Activated CD4-positive, alpha-beta T cell treated with anti-CD3 and anti-CD28 coated beads, Interleukin-2, amount 50 U/mL, for 1 hour (primary cell): ENCODE results near the gene COPS6.
"Not testable (repeated sequence)": the region's sequence is repeated elsewhere in the genome, so short reads cannot be mapped to it uniquely, and the experiment has no call there.

Experiments
- DNase-seq: peaks from one replicate; pipeline ENCODE4 v3.0.0-alpha.2; 2020

The COPS6 gene

DNA sequence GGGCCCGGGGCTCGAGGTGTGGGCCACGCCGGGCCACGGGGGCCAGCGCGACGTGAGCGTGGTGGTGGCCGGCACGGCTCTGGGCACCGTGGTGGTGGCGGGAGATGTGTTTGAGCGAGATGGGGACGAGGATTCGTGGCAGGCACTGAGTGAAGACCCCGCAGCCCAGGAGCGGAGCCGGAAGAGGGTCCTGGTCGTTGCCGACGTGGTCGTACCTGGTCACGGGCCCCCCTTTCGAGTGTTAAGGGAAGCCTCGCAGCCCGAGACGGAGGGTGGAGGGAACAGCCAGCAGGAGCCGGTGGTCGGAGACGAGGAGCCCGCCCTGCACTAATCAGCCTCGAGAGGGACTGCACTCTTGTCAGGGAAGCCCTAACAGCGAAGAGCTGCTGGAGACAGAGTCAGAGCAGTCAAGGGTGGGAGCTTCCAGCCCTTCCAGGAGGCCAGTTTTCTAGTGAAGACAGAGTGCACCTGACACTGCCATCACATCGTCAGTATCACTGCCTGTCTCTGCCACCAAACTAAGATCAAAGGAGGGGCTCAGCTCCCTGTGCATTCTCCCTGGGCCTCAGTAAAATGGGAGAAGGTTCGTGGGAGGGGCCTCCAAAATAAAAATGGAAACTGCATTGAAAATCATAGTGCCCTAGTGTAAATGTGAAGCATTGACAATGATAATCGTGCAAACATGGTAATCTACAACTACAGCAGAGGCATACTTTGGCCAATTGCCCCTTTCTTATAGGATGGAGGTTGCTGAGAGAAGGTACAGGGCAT, 39.3 kb downstream of the COPS6 start:
- peak; percentile 22 for DNase-seq

DNA sequence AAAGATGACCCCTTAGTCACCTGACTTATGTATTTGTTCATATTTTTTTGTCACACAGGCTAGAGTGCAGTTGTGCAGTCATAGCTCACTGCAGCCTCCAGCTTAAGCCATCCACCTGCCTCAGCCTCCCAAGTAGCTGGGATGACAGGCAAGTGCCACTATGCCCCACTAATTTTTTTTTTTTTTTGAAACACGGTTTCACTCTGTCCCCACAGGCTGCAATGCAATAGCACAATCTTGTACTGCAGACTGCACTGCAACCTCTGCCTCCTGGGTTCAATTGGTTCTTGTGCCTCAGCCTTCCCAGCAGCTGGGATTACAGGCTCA, 39.8 kb downstream of the COPS6 start:
- DNase-seq = no peak

DNA sequence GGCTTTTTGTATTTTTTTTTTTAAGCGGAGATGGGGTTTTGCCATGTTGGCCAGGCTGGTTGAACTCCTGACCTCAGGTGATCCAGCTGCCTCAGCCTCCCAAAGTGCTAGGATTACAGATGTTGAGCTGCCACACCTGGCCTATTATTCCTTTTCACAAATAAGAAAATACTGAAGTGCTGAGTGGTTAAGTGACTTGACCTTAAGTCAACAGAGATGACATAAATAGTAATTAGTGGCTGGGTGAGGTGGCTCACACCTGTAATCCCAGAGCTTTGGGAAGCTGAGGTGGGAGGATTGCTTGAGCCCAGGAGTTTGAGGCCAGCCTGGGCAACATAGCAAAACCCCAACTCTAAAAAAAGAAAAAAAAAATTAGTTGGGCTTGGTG, 41.4 kb downstream of the COPS6 start:
- not testable (repeated sequence) for DNase-seq

DNA sequence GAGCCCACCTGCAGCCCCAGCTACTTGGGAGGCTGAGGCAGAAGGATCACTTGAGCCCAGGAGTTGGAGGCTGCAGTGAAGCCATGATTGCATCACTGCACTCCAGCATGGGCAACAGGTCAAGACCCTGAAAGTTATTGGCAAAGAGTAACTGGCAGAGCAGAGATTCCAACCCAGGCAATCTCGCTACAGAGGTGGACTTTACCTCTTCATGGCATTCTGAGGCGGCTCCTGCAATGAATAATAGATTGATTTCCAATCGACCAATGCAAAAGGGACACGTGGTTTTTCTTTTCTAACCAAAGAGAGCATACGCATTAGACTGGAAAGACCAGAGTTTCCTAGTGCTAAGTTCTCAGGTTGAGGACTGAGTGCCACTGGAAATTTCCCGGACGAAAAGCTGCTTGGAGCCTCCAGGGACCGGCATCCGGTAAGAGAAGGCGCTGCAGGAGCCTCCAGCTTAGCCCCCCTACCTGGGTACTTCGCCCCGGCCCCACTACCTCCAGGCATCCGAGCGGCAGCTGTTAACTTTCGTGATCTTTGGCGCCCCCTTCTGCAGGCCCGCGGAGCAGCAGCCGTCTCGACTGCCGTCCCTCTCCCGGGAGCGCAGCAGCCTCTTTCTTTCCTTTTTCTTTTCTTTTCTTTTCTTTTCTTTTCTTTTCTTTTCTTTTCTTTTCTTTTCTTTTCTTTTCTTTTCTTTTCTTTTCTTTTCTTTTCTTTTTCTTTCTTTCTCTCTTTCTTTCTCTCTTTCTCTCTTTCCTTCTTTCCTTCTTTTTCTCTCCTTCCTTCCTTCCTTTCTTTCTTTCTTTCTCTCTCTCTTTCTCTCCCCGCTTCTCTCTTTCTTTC, 42.1 kb downstream of the COPS6 start:
- DNase-seq = peak; percentile 87

DNA sequence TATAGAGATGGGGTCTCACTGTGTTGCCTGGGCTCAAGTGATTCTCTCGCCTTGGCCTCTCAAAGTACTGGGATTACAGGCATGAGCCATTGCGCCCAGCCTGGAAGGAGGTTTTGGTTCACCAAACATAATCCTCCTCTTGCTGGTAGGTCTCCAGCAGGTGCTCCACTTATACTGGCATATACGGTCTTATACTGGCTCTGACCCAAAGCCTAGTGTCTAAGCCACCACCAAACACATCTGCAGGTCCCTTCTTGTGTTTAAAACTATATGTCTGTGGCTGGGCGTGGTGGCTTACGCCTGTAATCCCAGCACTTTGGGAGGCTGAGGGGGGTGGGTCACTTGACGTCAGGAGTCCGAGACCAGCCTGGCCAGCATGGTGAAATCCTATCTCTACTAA, 43.4 kb downstream of the COPS6 start:
- no peak for DNase-seq

DNA sequence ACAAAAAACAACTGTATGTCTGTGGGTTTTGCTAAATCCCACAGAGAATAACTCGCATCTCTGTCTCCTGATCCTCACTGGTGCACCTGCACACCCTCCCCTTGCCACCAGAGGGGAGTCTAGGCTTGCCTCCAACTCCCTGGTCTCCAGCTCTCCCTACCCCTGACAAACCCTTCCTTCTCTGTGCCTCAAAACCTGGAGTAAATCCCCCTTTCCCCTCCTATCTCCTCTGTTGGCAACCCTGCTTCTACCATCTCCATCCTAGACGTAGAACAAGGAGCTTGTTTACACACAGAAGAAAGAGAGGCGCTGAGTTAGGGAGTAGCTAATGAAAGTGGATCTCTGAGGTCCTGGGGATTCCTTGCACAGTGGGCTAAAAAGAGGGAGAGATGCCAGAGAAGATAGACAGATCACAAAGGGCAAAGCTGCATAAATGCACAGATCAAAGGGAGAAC, 44.0 kb downstream of the COPS6 start:
- peak; percentile 63 for DNase-seq

DNA sequence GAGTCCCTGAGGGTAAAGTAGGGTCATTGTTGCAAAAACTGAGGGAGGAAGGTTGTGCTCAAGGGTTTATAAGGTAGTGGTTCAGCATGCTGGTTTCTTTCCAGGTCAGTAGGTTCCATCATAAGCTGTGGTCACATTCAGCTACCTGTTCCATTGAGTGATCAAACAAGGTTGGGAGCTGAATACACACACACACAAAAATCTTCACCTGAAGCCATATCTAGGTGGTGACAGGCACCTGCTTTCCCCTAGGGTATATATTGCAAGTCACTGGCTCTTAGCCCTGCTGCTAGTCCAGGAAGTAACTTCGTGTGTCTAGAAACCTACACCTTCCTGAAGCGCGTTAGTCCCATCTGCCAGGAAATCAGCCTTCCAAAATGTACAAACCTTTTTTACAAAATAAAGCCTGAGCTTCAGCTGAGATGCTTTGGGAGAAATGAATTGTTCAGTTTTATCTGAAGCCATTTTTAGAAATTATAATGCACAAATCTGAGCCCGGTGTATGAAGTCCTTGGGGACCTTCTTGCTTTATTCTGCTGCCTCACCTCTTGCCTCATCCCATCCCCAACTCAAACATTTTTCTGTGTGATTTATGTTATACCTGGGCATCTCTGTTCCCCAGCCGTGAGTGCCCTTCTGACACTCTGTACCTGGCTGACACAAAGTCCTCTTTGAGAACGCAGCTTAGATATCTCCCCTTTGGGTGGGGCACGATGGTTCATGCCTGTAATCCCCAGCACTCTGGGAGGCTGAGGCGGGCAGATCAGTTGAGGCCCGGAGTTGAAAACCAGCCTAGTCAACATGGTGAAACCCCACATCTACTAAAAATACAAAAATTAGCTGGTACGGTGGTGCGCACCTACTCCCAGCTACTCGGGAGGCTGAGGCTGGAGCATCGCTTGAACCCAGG, 49.3 kb downstream of the COPS6 start:
- no peak for DNase-seq

DNA sequence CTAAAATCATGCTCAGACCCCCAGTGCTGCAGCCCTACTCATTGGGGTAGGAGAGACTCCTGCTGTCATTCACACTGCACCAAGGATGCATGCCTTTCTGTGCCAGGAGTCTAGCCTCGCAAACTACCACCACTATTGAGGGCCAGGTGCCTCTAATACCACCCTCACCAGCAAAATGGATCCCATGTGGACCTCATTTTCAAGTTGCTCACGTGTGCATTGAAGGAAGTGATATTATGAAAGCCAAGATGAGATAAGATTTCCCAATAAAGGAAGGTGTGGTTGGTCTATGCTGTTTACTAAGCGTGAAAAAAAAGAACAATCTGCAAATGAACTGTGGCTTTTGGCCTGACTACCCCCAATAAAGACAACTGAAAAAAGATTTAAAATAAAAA, 52.8 kb downstream of the COPS6 start:
- DNase-seq = no peak
